GM13976 (cell line): ENCODE measurements around the gene VWA3B.

Experiments used
- DNase-seq: peaks from one replicate; pipeline ENCODE4 v3.0.0; 2012; ENCODE audit warnings: low spot score
- in situ Hi-C: fragments of 300-500 bp; cut with MboI; formaldehyde crosslinking; loops from one replicate; pipeline ENCODE4 v1.12.0; 2022; ENCODE audit warnings: low sequenced_read_pairs, mixed read lengths, inconsistent platforms; ENCODE audit not compliant: unreplicated experiment
- TF ChIP-seq, protein P1 (sequence below): IDR thresholded peaks from 2 replicates; pipeline ENCODE4 v1.5.1; 2012; ENCODE audit warnings: borderline replicate concordance, mild to moderate bottlenecking; ENCODE audit not compliant: insufficient read depth; ENCODE audit errors: extremely low read depth, missing control alignments, control extremely low read depth

The VWA3B gene

DNA sequence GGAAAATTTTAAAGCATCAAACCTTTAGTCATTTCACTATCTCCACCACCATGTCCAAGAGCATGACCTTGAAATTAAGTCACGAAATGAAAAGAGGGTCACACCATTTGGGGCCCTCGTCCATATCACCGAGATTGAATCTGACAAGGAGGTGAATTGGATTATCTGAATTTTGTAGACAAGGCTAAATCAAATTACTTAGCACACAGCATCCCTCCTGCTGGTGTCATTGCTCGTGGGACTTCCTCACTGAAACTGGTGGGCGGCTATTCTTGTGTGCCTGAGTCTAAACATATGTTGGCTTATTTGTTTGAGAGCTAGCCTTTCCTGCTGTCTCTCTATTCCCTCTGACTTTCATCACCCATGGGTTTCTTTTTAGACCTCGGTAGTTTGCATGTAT lies 194.6 kb downstream of the VWA3B start:
- no peak for DNase-seq
- TF ChIP-seq, protein P1, sequence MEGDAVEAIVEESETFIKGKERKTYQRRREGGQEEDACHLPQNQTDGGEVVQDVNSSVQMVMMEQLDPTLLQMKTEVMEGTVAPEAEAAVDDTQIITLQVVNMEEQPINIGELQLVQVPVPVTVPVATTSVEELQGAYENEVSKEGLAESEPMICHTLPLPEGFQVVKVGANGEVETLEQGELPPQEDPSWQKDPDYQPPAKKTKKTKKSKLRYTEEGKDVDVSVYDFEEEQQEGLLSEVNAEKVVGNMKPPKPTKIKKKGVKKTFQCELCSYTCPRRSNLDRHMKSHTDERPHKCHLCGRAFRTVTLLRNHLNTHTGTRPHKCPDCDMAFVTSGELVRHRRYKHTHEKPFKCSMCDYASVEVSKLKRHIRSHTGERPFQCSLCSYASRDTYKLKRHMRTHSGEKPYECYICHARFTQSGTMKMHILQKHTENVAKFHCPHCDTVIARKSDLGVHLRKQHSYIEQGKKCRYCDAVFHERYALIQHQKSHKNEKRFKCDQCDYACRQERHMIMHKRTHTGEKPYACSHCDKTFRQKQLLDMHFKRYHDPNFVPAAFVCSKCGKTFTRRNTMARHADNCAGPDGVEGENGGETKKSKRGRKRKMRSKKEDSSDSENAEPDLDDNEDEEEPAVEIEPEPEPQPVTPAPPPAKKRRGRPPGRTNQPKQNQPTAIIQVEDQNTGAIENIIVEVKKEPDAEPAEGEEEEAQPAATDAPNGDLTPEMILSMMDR, result no peak
- in situ Hi-C loops, result no loop called here

DNA sequence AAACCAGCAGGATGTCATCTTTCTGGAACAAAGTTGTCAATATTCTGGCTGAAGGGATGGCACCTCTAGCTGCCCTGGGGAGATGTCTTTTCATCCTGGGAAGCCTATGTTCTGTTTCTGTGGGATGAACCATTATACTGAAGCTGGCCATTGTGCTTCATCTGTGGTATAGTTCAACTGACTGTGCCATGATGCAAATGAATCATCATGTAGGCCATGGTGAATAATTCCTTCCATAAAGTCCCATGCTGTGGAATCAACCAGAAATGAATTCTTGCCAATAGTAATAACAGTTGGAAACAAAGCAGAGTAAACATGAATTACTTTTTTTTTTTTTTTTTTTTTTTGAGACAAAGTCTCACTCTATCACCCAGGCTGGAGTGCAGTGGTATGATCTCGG lies 195.1 kb downstream of the VWA3B start:
- no peak for DNase-seq
- in situ Hi-C loops, result no loop called here
- TF ChIP-seq, protein P1, result no peak

DNA sequence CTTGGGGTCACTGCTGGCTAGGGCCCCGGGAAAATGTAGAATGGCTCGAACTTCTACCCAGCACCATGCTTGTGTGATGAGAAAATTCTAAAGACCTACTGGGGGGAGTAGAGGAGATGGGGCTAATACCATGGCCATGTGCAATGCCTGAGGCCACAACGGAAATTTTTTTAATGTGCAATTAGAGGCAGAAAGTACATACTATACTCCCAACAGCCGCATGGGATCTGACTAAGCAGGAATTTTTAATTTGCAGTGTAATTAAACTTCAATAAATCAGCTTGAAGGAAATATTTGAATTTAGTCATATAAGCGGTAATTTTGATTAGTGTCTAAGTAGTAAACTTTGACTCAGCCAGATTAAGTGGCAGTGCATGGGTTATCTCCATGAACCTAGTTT lies 206.1 kb downstream of the VWA3B start:
- TF ChIP-seq, protein P1, result no peak
- in situ Hi-C loops, result no loop called here

DNA sequence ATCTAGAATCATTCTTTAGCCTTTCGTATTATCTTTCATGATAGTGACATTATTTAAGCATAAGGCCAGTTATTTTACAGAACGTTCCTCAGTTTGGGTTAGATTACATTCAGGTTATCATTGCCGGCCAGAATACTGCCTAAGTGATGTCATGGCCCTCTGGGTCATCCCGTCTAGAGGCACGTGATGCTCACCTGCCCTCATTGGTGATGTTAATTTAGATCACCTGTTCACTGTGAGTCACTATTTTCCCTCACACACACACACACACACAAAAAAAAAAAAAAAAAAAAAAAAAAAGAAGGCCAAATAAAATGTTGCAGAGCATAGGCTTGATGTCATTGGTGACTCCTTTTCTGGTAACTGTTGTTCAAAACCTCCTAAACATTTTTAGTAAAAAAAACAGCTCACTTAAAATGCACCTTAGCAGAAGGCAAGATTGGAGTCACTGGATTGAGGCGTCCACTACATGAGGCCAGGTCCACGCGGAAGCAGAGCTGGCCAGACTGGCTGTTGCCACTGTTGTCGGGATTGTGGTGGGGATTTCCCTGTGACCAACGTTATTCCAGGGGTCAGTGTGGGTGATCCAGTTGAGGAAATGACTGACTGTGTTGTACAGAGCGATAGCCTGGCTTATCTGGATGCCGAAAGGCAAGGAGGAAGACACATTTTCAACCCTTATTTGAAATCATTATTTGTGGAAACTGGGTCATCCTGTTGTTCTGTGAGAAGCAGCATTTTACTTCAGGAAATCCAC lies 207.1 kb downstream of the VWA3B start:
- no peak for DNase-seq
- TF ChIP-seq, protein P1, result no peak
- in situ Hi-C loops, result no loop called here

More for the DNA sequence above, 206.1 kb downstream of the VWA3B start:
- DNase-seq, result no peak

DNA sequence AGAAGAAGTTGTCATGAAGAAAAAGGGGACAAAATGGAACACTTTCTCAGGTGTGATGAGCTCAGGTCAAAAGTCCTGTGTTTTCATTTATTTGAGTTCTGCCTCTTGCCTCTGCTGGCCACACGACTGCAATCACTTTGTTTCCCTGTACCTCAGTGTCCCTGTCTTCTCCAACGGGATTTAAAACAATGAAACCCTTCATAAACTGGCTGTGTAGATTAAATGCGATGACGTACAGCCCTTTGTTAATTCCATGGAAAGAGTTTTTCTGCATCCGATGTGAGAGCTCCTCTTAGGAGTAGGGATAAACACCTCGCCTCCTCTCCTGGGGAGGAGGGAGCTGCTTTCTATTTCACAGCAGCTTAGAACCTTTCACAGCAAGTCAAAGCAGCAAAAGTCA lies 207.7 kb downstream of the VWA3B start:
- in situ Hi-C loops, result no loop called here
- DNase-seq, result no peak
- TF ChIP-seq, protein P1, result no peak

DNA sequence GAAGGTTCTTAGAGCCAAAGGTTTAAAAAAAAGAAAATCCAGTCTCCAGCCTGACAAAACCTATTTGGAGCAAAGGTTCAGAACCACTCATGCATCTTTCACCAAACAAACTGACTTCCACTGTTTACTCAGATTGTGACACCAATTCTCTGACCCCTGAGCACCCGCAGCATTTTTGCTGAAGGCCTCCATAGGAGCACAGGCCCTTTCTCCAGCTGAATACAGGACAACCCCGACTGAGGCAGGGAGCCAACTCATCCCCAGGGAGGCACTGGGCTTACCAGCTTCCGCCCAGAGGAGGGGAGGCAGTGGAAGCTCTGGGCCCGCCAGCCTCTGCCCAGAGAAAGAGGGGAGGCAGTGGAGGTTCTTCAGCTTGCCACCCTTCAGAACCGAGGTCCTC lies 208.3 kb downstream of the VWA3B start:
- no peak for DNase-seq
- in situ Hi-C loops, result no loop called here
- TF ChIP-seq, protein P1, result no peak
